Fibroblast of gingiva (primary cell): ENCODE results near the gene MPND.
A peak's percentile ranks its signal among the peaks of the same experiment; 100 is the strongest.

ENCODE experiments used
- DNase-seq: peaks from one replicate; pipeline ENCODE4 v3.0.0-alpha.2; 2011; ENCODE audit warnings: low read depth

MPND gene, protein sequence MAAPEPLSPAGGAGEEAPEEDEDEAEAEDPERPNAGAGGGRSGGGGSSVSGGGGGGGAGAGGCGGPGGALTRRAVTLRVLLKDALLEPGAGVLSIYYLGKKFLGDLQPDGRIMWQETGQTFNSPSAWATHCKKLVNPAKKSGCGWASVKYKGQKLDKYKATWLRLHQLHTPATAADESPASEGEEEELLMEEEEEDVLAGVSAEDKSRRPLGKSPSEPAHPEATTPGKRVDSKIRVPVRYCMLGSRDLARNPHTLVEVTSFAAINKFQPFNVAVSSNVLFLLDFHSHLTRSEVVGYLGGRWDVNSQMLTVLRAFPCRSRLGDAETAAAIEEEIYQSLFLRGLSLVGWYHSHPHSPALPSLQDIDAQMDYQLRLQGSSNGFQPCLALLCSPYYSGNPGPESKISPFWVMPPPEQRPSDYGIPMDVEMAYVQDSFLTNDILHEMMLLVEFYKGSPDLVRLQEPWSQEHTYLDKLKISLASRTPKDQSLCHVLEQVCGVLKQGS

DNA sequence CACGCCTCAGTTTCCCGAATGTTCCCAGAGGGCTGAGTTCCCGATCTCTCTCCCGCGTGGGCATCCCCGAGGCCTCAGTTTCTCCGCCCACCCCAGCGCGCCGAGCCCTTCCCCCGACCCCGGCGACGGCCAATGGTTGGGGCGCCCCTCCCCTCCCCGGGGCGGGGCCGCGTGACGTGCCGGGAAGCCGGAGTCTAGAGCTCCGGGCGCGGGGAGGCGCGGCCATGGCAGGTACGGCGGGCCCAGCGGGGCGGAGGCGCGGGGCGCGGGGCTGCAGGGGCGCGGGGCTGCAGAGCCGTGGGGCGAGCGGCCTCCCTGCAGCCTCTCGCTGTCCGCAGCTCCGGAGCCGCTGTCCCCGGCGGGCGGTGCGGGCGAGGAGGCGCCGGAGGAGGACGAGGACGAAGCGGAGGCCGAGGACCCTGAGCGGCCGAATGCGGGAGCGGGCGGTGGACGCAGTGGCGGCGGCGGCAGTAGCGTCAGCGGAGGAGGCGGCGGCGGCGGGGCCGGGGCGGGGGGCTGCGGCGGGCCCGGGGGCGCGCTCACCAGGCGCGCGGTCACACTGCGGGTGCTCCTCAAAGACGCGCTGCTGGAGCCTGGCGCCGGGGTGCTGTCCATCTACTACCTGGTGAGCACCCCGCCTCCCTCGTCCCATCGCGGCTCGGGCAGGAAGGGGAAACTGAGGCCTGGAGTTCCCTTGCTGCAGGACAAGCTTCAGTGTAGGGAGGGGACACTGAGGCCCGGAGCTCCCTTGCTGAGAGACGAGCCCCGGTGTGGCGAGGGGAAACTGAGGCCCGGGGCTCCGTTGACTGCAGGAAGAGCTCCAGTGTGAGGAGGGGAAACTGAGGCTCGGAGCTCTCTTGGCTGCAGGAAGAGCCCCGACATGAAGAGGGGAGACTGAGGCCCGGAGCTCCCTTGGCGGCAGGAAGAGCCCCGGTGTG, at the start of gene MPND:
Gene MPND (plus strand): TSS at position 193 of the 938 bp plus-strand sequence. CDS start 32 bp downstream, at position 225.
- peak; percentile 75 for DNase-seq

DNA sequence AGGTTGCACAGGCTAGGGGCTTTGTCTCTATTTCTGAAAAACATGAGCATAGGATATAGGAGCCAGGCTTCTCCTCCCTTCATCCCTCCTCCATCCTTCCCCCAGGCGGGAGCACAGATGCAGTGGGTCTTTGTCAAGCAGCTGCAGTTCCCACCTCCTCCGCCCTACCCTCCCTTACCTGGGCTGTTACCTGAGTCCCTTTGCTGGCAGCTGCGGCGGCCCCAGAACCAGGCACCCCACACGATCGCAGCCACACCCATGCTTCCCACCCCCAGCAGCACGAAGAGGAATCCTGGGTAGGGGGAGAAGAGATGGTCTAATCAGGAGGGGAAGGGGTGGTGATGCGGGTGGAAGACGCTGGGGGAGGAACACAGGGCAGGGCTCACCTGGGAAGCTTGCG, 49.0 kb upstream of the MPND start:
- DNase-seq, result no peak

- no peak for DNase-seq
Observed at GRCh38 chr19:4295972-4296771, 47.2 kb upstream of the MPND start.

DNA sequence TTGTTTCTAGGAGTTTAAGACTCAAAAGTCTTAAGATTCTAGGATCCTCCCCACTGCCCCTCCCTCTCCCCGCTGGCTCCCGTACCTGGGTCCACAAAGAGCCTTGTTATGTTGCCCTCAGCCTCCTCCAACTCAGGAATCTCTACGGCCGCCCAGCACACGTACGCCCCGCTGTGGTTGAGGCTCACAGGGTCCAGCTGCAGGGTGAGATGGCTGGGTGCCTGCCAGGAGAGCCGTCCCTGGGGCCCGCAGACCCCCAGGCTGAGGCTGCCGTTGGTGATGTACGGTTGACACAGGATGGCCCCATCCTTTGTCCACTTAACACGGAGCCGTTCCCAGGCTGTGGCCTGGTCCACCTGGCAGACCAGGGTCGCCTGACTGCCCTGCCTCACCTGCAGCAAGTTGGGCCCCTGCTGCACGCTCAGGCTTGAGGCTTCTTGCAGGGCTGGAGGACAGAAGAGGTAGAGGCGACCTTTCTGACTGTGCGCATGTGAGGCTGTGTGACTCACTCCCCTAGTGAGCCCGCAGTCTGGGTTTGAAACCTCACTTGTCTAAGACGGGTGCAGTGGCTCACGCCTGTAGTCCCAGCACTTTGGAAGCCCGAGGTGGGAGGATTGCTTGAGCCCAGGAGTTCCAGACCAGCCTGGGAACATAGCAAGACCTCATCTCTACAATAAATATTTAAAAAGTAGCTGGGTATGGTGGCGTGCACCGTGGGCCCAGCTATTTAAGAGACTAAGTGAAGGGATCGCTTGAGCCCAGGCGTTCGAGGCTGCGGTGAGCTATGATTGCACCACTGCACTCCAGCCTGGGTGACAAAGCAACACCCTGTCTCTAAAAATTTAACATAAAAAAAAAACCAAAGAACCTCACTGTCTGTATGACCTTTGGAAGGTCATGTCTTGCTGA, 45.2 kb upstream of the MPND start:
- no peak for DNase-seq

- no peak for DNase-seq
Observed at GRCh38 chr19:4298810-4299550, 44.4 kb upstream of the MPND start.

- no peak for DNase-seq
Observed at GRCh38 chr19:4300589-4300988, 42.8 kb upstream of the MPND start.

DNA sequence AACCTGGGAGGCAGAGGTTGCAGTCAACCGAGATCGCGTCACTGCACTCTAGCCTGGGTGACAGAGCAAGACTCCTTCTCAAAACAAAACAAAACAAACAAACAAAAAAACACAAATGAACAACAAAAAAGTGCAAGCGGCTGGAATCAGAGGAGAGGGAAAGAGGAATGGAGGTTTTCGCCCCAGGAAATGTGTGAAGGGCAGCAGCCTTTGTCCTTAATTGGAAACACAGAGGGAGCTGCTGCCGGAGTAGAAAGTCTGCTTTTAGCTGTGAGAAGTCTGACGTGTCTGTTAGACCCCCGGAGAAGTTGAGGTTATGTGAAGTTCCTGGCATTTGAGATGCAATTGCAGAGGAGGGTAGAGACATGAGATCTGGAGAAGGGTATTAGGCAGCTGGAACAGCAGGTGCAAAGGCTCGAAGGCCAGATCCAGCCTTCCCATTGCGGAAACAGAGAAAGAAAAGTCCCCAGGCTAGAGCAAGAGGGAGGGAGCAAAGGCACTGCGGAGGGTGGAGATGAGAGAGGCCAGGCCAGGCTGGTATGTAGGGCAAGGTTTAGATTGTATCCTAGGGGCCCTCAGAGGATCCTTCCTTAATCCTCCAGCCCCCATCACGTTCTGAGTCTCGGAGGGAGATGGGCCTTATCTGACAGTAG, 41.6 kb upstream of the MPND start:
- DNase-seq, result no peak

GRCh38 chr19:4302243-4302640, 41.1 kb upstream of the MPND start, which contains the start of gene TMIGD2:
TMIGD2 (minus strand) TSS chr19:4302389; CDS start chr19:4302385, 4 bp downstream.
- DNase-seq, result no peak

- no peak for DNase-seq
Observed at GRCh38 chr19:4303819-4304537, 39.4 kb upstream of the MPND start.

- peak; percentile 20 for DNase-seq
Observed at GRCh38 chr19:4304538-4305256, 38.7 kb upstream of the MPND start, which contains the start of gene FSD1. FSD1 (plus strand) TSS chr19:4304598; CDS start chr19:4304747, 149 bp downstream.

DNA sequence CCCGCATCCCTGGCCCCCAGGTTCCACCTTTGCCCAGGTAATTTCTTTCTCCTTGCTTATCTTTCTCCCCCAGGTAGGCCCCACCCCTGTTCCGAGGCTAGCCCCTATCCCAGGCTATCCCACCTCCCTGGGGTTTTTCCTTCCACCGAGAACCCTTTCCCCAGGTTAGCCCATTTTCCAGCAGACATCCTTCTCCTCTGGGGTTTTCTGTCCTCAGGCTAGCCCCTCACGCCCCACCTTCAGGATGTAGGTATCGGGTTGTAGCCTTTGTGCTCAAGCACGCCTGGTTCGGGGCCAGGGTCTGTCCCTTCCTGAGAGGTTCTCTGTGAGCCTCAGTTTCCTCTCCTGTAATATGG, 38.1 kb upstream of the MPND start:
- no peak for DNase-seq

GRCh38 chr19:4305659-4306058, 37.7 kb upstream of the MPND start:
- DNase-seq, result no peak

DNA sequence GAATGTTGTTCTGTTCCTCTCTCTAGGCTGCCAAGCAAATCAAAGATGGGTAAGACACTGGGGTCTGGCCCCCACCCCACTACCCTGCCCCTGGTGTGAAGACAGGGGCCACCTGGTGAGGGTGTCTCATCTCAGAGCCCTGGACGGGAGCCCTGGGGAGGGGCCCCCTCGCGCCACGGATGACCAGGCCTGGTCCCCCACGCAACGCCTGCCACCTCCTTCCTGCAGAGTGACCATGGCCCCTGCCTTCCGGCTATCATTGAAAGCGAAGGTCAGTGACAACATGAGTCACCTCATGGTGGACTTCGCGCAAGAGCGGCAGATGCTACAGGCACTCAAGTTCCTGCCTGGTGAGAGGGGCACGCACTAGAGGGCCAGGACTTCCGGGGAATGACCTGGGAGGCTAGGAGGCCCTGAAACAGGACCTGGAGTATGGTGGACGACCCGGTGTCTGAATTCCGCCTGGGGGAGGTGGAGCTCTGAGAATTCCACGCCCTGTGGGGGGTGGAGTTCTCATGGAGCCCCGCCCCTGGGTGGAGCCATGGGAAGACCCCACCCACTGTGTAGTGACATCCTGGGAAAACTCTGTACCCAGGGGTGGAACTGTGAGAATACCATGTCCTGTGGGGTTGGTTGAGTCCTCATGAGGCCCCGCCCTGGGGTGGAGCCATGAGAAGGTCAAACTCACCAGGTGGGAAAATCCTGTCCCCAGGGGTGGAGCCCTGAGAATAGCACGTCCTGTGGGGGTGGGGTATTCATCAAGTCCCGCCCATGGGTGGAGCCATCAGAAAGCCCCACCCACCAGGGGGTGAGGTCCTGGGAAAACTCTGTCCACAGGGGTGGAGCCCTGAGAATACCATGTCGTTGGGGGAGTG, 32.9 kb upstream of the MPND start:
- DNase-seq, result no peak

DNA sequence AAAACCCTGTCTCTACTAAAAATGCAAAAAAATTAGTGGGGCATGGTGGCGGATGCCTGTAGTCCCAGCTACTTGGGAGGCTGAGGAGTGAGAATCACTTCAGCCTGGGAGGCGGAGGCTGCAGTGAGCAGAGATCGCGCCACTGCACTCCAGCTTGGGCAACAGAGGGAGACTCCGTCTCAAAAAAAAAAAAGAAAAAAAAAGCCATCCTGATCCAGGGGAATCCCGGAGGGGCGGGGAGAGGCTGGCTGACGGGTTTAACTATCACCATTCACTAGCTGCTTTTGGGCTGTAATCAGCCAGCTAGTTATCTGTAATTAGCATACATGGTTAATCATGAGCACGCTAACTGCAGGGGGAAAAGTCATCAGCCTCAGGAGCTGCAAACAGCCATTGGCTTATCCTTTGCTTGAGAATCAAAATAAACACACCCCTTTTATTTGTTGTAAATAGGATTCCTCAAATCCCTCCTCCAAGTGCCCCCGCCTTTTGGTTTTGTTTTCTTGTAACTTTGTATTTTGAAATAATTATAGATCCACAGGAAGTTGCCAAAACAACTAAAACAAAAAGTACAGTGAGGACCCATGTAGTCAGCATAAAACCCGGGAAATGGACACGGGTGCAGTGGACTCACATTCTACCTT, 29.4 kb upstream of the MPND start:
- no peak for DNase-seq

GRCh38 chr19:4316956-4317355, 26.4 kb upstream of the MPND start:
- no peak for DNase-seq

GRCh38 chr19:4318460-4318859, 24.9 kb upstream of the MPND start:
- DNase-seq, result no peak
